Liver (tissue), 9 donors: ENCODE measurements around the gene MCTP1. TPM values are rescaled to one million over a fixed set of nuclear protein-coding genes. Genes with fewer than 3 reads are reported as not detected.

Source experiments
- DNase-seq: peaks from one replicate; pipeline ENCODE4 v3.0.0-alpha.2; 2017; ENCODE audit warnings: low spot score
- H3K27ac ChIP-seq, 2 donors: one replicate each; pipeline ENCODE4 v1.7.0; 2013; ENCODE audit warnings: inconsistent platforms in 2 of 2, low read length in 2 of 2, control low read depth in 1 of 2, low read depth in 1 of 2, mild to moderate bottlenecking in 1 of 2
- H3K27me3 ChIP-seq, 4 donors: one replicate each; pipeline versions ENCODE4 v1.6.1 to v1.7.0; 2013; ENCODE audit warnings: low read length in 3 of 4, inconsistent platforms in 1 of 4, mild to moderate bottlenecking in 1 of 4, moderate library complexity in 1 of 4; ENCODE audit not compliant: control insufficient read depth in 4 of 4, insufficient read depth in 4 of 4
- H3K36me3 ChIP-seq, 4 donors: one replicate each; pipeline versions ENCODE4 v1.6.1 to v1.7.0; 2013; ENCODE audit warnings: low read length in 3 of 4, mild to moderate bottlenecking in 3 of 4, low read depth in 1 of 4, moderate library complexity in 1 of 4; ENCODE audit not compliant: control insufficient read depth in 4 of 4, insufficient read depth in 3 of 4
- H3K4me1 ChIP-seq, 4 donors: one replicate each; pipeline versions ENCODE4 v1.6.1 to v1.7.0; 2013; ENCODE audit warnings: low read length in 3 of 4, mild to moderate bottlenecking in 3 of 4, moderate library complexity in 1 of 4; ENCODE audit not compliant: control insufficient read depth in 4 of 4, insufficient read depth in 4 of 4
- H3K4me3 ChIP-seq, 3 donors: one replicate each; pipeline versions ENCODE4 v1.6.1 to v1.7.0; 2013; ENCODE audit warnings: low read length in 3 of 3, control low read depth in 1 of 3, low read depth in 1 of 3, mild to moderate bottlenecking in 1 of 3
- H3K9ac ChIP-seq, 2 donors: one replicate each; pipeline ENCODE4 v1.7.0; 2013; ENCODE audit warnings: low read length in 2 of 2, mild to moderate bottlenecking in 2 of 2, moderate library complexity in 2 of 2, control low read depth in 1 of 2, low read depth in 1 of 2
- H3K9me3 ChIP-seq, 4 donors: one replicate each; pipeline versions ENCODE4 v1.6.1 to v1.7.0; 2013; ENCODE audit warnings: low read length in 3 of 4; ENCODE audit not compliant: control insufficient read depth in 4 of 4
- EGR1 ChIP-seq, 2 donors: IDR thresholded peaks; 2 replicates each; pipeline ENCODE4 v1.6.1; 2016 to 2018; ENCODE audit warnings: antibody characterized with exemption in 2 of 2, low read depth in 2 of 2
- FOXA2 ChIP-seq: IDR thresholded peaks from 2 replicates; pipeline ENCODE4 v1.6.1; 2016; ENCODE audit warnings: antibody characterized with exemption
- GABPA ChIP-seq, 2 donors: IDR thresholded peaks in 1 of 2; conservative IDR thresholded peaks in 1 of 2; 2 replicates each; pipeline ENCODE4 v1.6.1; 2016; ENCODE audit warnings: antibody characterized with exemption in 2 of 2, mild to moderate bottlenecking in 1 of 2, moderate library complexity in 1 of 2
- HNF4A ChIP-seq, 2 donors: conservative IDR thresholded peaks; 2 replicates each; pipeline ENCODE4 v1.6.1; 2016; ENCODE audit warnings: antibody characterized with exemption in 2 of 2, mild to moderate bottlenecking in 2 of 2
- HNF4G ChIP-seq: IDR thresholded peaks from 2 replicates; pipeline ENCODE4 v1.6.1; 2016; ENCODE audit warnings: antibody characterized with exemption
- JUND ChIP-seq, 2 donors: IDR thresholded peaks; 2 replicates each; pipeline ENCODE4 v1.6.1; 2016; ENCODE audit warnings: antibody characterized with exemption in 2 of 2
- NR2F2 ChIP-seq: IDR thresholded peaks from 2 replicates; pipeline ENCODE4 v1.6.1; 2016; ENCODE audit warnings: antibody characterized with exemption
- RAD21 ChIP-seq, 2 donors: IDR thresholded peaks; 2 replicates each; pipeline ENCODE4 v1.6.1; 2016; ENCODE audit warnings: antibody characterized with exemption in 2 of 2, mild to moderate bottlenecking in 2 of 2
- REST ChIP-seq: IDR thresholded peaks from 2 replicates; pipeline ENCODE4 v1.6.1; 2016; ENCODE audit warnings: antibody characterized with exemption, mild to moderate bottlenecking
- RXRA ChIP-seq, 2 donors: IDR thresholded peaks; 2 replicates each; pipeline ENCODE4 v1.6.1; 2017 to 2018; ENCODE audit warnings: antibody characterized with exemption in 2 of 2, mild to moderate bottlenecking in 1 of 2
- SP1 ChIP-seq: IDR thresholded peaks from 2 replicates; pipeline ENCODE4 v1.6.1; 2018; ENCODE audit warnings: antibody characterized with exemption, mild to moderate bottlenecking
- TAF1 ChIP-seq: conservative IDR thresholded peaks from 2 replicates; pipeline ENCODE4 v1.6.1; 2016; ENCODE audit warnings: antibody characterized with exemption, mild to moderate bottlenecking
- YY1 ChIP-seq: IDR thresholded peaks from 2 replicates; pipeline ENCODE4 v1.6.1; 2016; ENCODE audit warnings: antibody characterized with exemption, mild to moderate bottlenecking
- ZBTB33 ChIP-seq: IDR thresholded peaks from 2 replicates; pipeline ENCODE4 v1.6.1; 2016; ENCODE audit warnings: antibody characterized with exemption
- WGBS: extraction: QIAGEN DNeasy Blood & Tissue Kit; methylation state at CpG from one replicate; pipeline ENCODE4 v1.1.7; 2013; 5-methylcytosine and 5-hydroxymethylcytosine counted together
- polyA plus RNA-seq, 2 donors: library from polyadenylated mRNA; stranded (reverse) in 1 of 2; unstranded in 1 of 2; fragments of 200-250 nt in 1 of 2; fragments of >200 nt in 1 of 2; fragmentation: Nextera tagmentation in 1 of 2; extraction: Ambion mirVana in 1 of 2; gene quantifications; one replicate each; pipeline versions ENCODE4 v1.2.1 to v1.2.3, GENCODE V29; 2013 to 2015
- total RNA-seq, 2 donors: library from RNA; depleted of rRNA; stranded (reverse); fragments of >200 nt; gene quantifications; one replicate each; pipeline ENCODE4 v1.2.3, GENCODE V29; 2014
- TF ChIP-seq, protein P1 (sequence below): IDR thresholded peaks from 2 replicates; pipeline ENCODE4 v1.6.1; 2016; ENCODE audit warnings: antibody characterized with exemption
- TF ChIP-seq, protein P2 (sequence below): IDR thresholded peaks from 2 replicates; pipeline ENCODE4 v1.6.1; 2016; ENCODE audit warnings: antibody characterized with exemption
- TF ChIP-seq, protein P3 (sequence below): fragments of 150-350 bp; IDR thresholded peaks from 2 replicates; pipeline ENCODE4 v1.5.1; 2017; ENCODE audit warnings: improper control_type of control experiment, low read depth, low read length; ENCODE audit not compliant: missing input control
- donor health status: healthy.
- donor health status: healthy.
- donor health status: healthy.
- donor health status: healthy.
- donor health status: healthy.

Gene MCTP1
- total and polyA plus RNA-seq, 4 donors, result 0.67 to 7.6 (median 4.3) TPM

- Histone ChIP-seq H3K4me1 (no peaks in the 10 kb centered on the region), H3K27ac (no peak overlapping the region), H3K4me3 (no peak overlapping the region), H3K27me3 (no peaks in the 10 kb centered on the region), H3K36me3 (no peaks in the 10 kb centered on the region), H3K9me3 (peaks cover 0 to 3% (median 1%) of the 10 kb centered on the region in 4 donors), H3K9ac (no peak overlapping the region)
- DNase-seq, result no peak
- WGBS, result 72% methylated on average over 9 of the region's 9 CpGs
- TF ChIP-seq ZBTB33, result no peak
- no peak for TF ChIP-seq HNF4A (conservative IDR thresholded peaks at IDR 0.05)
- TF ChIP-seq, protein P1, sequence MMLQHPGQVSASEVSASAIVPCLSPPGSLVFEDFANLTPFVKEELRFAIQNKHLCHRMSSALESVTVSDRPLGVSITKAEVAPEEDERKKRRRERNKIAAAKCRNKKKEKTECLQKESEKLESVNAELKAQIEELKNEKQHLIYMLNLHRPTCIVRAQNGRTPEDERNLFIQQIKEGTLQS, result no peak
- TF ChIP-seq EGR1 (IDR thresholded peaks at IDR 0.05; ENCODE audit: low read depth in 2 of 2), result no peak
- TF ChIP-seq RXRA (IDR thresholded peaks at IDR 0.05), result no peak
- TF ChIP-seq, protein P2, sequence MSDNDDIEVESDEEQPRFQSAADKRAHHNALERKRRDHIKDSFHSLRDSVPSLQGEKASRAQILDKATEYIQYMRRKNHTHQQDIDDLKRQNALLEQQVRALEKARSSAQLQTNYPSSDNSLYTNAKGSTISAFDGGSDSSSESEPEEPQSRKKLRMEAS, result no peak
- TF ChIP-seq SP1, result no peak
- no peak for TF ChIP-seq RAD21 (IDR thresholded peaks at IDR 0.05)
- no peak for TF ChIP-seq YY1
- no peak for TF ChIP-seq JUND (IDR thresholded peaks at IDR 0.05)
- no peak for TF ChIP-seq REST
- TF ChIP-seq FOXA2, result no peak
- no peak for TF ChIP-seq NR2F2
- no peak for TF ChIP-seq TAF1
- TF ChIP-seq, protein P3, sequence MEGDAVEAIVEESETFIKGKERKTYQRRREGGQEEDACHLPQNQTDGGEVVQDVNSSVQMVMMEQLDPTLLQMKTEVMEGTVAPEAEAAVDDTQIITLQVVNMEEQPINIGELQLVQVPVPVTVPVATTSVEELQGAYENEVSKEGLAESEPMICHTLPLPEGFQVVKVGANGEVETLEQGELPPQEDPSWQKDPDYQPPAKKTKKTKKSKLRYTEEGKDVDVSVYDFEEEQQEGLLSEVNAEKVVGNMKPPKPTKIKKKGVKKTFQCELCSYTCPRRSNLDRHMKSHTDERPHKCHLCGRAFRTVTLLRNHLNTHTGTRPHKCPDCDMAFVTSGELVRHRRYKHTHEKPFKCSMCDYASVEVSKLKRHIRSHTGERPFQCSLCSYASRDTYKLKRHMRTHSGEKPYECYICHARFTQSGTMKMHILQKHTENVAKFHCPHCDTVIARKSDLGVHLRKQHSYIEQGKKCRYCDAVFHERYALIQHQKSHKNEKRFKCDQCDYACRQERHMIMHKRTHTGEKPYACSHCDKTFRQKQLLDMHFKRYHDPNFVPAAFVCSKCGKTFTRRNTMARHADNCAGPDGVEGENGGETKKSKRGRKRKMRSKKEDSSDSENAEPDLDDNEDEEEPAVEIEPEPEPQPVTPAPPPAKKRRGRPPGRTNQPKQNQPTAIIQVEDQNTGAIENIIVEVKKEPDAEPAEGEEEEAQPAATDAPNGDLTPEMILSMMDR, result no peak
- no peak for TF ChIP-seq GABPA (IDR thresholded peaks at IDR 0.05 in 1 of 2, conservative IDR thresholded peaks at IDR 0.05 in 1 of 2)
- TF ChIP-seq HNF4G, result no peak
Measured at GRCh38 chr5:95029569-95030366, 255.1 kb downstream of the MCTP1 start.
